ENCODE data around the gene ZFHX2.

ZFHX2 gene

DNA sequence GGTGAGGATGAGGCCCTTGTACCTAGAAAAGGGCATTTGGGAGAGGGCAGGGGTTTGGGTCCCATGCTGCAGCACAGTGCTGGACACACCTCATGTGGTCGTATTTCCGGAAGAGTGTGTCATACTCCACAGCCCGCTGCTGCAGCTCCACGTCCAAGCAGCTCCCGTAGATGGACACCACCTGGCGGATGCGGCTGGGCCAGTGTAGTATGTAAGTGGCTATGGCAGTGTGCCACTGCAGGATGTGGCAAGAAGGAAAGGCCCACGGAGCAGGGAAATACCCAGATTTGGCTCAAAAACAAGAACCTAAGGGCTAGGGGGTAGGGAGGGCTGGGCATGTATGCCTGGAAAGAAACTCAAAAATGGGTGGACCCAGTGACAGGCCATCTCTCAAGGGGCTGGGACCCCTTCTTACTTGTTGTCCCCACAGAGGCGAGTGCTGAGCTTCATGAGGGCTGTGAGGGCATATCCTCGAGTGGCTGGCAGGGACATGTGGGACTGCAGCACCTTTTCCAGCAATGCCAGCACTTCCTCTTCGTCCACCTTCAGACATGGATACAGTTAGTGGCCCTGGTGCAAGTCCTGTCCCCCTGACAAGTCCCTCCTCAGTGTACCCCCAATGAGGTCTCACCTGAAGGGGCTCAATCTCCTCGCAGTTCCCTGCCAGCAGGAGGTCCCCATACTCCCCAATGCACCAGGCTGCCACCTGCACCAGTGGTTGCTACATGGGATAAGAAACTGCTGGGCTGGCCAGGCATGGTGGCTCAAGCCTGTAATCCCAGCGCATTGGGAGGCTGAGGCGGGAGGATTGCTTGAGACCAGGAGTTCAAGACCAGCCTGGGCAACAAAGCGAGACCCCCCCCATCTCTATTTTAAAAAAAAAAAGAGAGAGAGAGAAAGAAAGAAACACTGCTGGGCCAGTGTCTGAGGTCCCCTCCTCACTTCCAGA, 10.6 kb upstream of the ZFHX2 start:
- no peak overlapping the region for H3K4me3 ChIP-seq (ENCODE audit: low read depth, low read length)

DNA sequence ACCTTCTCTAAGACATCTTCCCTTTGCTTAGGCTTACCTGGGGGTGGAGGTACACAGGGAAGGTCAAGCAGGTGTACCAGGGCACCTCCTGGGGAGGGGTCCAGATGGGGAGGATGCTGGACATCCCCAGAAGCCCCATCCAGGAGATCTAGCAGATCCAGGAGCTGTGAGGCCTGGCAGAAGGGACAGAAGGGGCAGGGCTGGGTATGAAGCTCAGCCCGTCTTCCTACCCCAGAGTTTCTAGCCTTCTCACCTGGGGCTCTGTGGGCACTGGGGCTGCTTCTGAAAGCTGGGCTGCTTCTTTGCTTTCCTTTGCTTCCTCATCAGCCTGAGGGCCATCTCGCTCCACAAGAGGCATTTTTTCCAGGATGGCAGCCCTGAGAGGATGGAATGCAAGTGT, 9.7 kb upstream of the ZFHX2 start:
- no peak overlapping the region for H3K4me3 ChIP-seq (ENCODE audit: low read depth, low read length)

DNA sequence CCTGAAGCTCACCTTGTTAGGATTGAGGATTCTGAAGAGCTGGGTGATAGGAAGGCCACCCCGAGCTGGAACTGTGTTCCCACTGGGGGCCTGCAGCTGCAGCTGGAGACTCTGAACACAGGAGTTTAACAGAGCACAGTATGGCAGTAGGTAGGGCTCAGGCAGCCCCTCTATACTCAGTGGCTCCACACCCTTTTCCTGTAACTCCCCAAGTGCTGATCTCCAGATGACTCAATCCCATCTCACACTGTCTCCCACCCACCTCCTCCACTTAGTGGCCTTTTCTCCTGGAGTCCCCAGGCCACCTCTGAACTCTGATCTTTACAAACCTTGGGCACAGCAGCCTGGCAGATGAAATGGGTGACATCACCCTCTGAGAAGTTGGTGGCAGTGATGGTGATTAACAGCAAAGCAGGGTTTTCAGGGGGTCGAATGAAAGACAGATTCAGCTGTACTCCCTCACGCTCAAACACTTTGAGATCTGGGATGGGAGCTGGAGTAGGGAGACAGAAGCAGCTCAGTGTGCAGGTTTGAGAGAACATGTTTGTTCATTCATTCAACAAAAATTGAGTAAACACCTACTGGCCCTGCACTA, 8.5 kb upstream of the ZFHX2 start:
- no peak overlapping the region for H3K4me3 ChIP-seq (ENCODE audit: low read depth, low read length)

DNA sequence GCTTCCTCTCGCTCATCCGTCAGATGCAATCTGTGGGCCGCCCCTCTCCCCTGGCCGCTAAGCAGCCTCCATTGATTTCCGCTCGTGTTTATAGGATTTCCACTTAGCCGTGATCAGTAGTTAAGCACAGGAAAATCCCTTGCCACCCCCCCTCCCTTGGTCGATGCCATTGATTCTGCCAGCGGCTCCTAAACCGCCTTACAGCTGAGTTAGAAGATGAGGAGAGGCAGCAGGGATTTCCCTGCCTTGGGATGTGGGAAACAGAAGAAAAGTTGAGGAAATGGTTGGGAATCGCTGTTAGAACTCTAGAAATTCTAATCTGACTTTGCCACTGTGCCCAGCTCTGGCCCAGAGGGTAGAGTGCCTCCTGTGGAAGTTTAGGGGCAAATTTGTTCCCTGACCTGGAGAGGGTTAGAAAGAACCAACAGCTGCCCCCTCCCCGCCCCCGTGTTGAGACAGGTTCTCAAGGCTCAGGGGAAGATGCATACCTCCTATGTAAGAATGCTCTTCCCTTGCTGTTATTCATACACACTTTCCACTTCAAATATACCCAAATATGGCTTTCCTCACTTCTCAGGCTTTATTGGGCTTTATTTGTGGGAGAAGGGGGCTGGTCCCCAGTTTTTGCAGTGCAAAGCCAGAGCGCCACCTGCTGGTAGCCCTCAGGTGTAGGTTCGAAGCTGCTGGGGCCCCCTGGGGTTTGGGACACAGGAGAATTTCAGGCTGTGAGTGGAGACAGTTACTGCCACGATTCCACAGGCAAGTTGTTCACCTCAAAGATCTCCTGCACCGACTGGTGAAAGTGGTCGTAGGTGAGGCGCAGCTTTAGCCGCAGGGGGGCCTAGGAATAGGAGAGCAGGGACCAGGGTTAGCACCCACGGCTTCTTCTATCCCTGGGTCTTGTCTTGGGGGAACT, 7.7 kb upstream of the ZFHX2 start:
- H3K4me3 ChIP-seq (ENCODE audit: low read depth, low read length), result no peak overlapping the region

DNA sequence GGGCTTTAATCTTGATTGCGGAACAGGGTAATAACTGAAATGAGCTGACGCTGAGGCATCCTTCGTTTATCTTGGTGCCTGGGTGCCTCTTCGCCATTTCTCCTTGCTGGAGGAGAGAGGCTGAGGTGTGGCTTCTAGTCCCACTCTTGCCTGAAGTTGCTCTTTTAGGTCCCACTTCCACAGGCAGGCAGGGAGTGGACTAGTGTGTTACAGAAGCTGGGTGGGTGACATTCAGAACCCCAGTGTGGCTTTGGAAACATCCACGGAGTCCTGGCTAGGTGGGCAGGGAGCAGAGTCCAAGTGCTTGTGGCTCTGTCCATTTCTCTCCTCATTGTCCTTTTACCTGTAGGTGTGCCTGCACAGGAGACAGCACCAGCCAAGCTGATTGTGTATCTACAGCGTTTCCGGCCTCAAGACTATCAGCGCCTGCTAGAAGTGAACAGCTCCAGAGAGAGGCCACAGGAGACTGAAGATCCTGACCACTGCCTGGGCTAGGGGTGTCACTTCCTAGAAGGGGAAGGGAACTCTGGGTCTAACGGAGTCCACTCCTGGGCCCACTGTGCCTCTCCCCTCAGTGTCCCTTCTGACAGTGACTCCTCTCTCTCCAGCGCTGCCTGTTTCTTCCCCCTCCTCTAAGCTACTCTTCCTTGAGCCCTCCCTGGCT, 6.9 kb upstream of the ZFHX2 start:
- H3K4me3 ChIP-seq (ENCODE audit: low read depth, low read length), result no peak overlapping the region

DNA sequence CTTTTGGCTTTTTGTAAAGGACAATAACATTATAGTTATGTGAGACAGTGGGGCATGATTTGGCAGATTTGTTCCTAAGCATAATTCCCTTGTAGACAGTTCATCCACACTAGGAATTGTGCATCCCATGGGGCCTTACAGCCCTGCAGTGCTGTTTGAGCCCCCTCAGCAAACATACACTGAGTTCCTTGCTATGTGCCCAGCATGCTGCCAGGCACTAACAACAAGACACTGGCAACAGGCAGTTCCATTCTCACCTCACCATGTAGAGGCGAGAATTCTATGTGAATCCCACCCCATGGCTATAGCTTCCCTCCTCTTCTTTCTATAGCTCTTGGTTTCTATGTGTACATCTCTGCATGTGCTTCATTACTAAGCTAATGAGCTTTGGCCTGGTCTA, 6.4 kb upstream of the ZFHX2 start:
- H3K4me3 ChIP-seq (ENCODE audit: low read depth, low read length), result no peak overlapping the region

DNA sequence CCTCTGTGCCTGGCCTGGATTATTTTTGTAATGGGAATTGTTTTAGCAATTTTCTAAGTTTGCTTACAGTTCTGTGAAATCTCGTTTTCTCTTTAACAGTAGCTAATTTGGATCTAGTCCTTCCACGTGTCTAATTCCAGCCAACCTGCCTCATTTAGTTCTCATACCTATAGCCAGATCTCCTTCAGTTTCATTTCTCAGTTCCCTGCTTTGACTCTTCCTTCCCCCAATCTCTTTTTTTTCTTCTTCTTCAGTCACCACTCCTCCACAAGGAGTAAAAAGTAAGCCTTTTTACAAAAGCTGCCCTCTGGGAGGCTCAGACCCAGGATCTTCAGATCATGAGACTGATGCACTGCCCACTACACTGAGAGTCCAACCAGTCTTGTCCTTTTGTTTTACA, 6.0 kb upstream of the ZFHX2 start:
- no peak overlapping the region for H3K4me3 ChIP-seq (ENCODE audit: low read depth, low read length)

DNA sequence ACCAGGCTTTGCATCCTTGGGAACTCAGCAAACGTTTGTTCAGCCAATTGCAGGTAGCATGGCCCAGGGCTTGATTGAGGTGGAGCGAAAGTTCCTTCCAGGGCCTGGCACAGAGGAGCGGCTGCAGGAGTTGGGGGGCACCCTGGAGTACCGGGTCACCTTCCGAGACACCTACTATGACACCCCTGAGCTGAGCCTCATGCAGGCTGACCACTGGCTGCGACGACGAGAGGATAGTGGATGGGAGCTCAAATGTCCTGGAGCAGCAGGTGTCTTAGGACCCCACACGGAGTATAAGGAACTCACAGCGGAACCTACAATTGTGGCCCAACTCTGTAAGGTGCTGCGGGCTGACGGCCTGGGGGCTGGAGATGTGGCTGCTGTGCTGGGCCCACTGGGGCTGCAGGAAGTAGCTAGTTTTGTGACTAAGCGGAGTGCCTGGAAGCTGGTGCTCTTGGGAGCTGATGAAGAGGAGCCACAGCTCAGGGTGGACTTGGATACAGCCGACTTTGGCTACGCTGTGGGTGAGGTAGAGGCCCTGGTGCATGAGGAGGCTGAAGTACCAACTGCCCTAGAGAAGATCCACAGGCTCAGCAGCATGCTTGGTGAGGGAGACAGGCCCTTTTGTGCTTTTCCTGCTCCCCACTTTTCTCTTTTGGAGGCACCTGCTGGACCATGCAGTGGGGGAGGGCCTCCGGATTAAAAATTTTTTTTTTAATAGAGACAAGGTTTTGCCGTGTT, 5.3 kb upstream of the ZFHX2 start:
- peak overlapping the region; percentile 83 for H3K4me3 ChIP-seq (ENCODE audit: low read depth, low read length)

DNA sequence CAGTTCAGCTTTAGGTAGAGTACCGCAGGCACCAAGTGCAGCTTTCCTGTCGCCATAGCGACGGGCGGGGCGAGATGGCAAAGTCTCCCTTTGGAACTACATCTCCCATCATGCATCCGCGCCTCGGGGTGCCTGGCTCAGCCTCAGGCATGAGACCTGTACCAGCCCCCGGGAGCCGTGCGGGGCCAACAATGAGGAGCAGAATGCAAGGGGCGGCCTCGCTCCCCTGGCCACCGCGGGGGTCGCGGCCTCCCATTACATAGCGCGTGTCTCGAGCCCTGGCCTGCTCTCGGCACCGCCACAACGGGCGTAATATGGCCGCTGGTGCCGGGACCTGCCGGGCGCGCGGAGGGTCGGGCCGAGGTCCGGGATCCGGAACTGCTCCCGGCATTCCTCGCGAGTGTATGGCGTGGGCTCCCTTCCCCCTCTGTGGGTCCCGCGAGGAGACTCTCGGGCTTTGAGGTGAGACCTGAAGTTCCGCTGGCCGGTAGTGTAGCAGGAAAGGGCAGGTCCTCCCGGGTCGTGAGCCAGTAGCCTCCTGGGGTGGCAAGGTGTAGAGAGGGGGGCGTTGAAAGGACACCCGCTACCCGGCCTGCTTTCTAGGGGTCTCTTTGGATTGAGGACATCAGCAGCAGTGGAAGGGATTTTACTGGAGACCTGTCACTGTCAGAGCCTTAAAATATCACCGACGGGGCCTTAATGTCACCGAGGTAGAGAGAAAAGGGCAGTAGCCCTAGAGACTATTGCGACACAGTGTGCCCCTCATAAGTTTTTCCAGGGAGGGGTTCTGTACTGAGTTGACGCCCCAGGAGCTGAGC, 4.5 kb upstream of the ZFHX2 start, which contains the start of gene THTPA:
Gene THTPA (plus strand): TSS at position 390 of the 818 bp plus-strand sequence. CDS start 487 bp downstream, outside the sequence.
- H3K4me3 ChIP-seq (ENCODE audit: low read depth, low read length), result peak within 1 kb of the TSS; percentile 83

DNA sequence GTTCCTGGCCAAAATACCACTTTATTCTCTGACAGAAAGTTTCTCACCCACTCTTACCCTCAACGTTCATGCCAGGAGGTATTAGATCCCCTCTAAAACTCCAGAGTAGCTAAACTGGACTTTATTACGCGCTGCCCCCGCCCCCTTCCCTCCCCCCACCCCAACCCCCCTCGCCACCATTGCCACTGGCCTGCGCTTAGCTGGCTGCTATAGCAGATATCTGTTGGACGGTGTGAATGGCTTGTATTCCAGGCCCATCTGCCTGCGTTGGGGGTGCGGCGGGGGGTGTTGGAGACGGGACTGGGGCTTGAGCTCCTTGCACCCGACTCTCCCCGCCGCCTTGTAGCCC, 3.9 kb upstream of the ZFHX2 start:
- H3K4me3 ChIP-seq (ENCODE audit: low read depth, low read length), result peak overlapping the region; percentile 83

DNA sequence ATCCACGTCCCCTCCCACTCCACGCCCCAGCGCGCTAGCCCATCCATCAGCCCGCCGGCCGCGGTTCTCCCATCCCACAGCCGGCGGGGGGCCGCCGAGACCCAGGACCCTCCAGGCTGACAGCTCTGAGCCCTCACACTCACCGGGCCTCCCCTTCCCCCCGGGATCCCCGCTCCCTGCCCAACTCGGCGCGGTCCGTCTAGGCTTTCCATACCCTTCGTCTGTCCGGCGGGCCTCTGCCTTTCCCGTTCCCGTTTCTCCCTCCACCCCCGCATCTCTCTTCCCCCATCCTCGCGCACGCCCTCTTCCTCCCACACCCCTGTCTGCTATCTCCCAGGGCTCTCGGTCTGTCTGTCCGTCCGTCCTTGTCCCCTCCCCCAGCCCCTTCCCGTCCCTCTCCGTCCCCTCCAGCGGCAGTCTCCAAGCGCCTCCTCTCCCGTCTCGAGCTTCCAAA, 726 bp downstream of the ZFHX2 start:
- H3K4me3 ChIP-seq (ENCODE audit: low read depth, low read length), result peak overlapping the region; percentile 69

DNA sequence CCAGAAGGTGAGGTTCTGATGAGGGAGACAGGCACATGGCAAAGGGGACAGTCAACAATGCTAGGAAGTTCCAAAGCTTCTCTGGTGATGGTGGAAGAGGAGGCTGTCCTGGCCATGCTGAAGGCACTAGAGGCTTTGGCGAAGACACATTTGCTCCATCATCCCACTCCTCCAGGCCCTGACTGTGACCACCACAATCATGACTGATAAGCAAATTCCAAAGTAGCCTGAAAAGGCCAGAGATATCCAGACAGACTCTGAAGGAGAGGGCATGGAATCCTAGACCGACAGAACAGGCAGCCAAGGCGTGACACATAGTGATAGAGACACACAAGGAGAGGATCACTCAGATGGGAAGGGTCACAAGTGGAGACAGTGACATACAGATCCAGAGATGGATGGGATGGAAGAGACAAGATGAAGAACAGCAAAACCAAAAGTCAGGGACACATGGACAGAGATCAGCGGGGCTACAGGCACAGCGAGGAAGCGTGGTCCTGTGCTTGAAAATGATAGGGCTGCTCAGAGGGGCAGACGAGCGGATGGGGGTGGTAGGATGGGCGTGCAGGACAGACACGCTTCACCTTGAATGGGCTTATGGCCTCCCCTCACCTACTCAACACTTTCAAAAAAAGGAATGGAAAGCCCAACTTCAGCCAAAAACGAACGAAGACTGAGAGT, 1.3 kb downstream of the ZFHX2 start:
- peak overlapping the region; percentile 69 for H3K4me3 ChIP-seq (ENCODE audit: low read depth, low read length)

DNA sequence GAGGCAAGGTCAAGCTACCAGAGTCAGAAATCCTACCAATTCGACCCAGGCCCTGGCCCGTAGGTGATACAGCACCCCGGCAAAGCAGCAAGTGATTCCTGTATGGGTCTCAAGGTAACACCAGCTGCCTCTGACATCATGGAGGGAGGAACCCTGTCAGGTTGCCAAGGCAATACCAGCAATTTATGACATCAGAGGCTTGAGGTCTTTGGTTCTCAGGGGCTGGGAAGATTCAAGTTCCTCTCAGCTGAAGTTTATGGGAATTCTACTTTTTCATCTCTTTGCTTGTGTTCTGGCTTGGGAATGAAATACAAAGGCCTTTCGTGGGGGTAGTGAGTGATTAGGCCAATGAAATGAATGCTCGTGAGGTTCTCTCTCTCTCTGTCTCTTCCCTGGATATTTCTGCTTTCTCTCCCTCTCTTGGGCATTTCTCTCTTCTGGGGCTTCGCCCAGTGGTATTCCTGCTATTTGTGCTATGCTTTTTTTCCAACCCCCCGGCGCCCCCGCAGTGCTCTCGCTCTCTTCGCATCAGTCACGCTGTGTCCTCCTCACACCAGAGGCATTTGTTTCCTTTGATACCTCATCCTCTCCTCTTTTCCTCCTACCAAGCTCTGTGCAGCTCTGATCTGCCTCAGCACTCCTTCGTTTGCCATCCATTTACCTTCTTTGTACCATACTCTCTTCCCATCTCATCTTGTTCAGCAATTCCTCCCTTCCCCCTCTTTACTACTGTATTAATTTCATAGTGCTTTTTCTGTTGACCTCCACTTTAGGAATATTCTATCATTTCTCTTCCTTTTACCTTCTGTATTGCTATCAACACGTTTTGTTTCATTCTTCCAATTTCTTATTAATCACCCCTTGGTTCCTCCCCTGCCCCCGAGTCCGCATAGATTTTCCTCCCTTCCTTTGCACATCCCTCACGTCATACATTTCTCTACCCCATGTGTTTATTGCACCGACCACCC, 2.9 kb downstream of the ZFHX2 start:
- no peak overlapping the region for H3K4me3 ChIP-seq (ENCODE audit: low read depth, low read length)

DNA sequence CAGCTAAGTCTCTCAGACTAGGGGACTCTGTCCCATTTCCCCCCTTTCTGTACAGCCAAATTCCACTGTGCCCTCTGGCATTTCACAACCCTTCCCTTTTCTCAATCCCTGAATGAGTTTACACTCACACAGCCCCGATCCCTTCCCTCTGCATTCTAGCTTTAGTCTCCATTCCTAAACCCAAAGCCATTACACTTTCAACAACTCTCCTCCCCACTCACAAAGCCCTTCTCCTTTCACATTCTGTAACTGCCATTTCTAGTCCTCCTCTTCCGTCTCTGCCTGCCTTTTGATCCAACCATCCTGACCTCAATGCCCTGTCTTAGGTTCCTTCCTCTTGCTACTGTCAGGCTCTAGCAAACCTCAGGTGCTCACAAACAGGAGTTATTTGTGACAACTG, 3.6 kb downstream of the ZFHX2 start:
- H3K4me3 ChIP-seq (ENCODE audit: low read depth, low read length), result no peak overlapping the region

DNA sequence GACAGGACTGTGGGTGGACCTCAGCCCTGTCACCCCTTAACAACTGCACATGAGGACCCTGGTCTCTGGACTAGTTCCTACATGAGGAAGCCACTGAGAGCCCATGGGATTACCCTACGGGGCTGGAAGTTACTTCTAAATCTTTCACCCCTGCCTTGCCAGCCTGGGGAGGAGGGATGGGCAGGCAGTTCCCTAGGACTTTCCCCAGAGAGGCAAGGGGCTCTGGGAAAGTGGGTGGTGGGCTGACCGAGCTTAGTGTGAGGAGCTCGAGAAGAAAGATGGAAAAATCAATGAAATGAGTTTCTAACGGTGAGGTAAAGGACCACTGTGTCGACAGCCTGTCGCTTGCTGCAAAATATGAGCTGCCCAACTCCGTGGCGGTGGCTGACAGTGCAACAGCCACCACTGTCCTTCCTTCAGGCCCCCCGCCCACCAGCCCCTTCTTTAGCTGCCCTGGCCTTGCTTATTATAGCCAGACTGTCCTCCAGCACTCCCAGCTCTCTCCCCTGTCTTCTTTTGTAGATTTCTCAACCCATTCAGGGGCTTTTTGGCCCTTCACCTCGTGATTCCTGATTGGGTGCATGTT, 5.0 kb downstream of the ZFHX2 start:
- no peak overlapping the region for H3K4me3 ChIP-seq (ENCODE audit: low read depth, low read length)

DNA sequence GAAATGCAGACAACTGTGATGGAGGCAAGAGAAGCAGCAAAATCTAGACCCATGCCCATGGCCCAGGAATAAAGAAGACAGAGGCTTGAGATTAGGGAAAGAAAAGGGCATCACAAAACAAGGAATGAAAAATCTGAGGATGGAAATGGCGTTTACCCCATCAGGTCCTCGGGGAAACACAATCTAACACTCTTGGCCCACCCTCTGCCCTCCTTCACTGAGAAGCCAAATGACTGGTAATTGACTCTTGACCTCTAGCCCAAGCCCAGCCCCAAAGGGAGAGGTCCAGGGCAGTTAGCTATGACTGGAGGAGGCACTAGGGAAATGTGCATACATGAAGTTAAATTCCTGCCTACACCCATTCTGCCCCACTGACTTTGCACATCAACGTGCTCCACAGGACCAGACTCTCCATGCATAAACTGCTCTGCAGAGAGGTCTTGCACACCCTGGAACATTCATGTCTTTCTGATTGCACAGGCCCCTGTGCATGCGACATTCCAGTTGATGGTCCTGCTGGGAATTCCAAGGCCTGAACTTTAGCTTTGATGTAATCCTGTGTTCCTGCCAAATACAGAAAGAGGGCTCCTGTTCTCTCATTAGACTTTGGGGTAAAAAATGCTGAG, 5.7 kb downstream of the ZFHX2 start:
- H3K4me3 ChIP-seq (ENCODE audit: low read depth, low read length), result no peak overlapping the region
